Ascending aorta (tissue), 2 donors: ENCODE results near the gene TRIM26. TPM values are rescaled to one million over a fixed set of nuclear protein-coding genes. Genes with fewer than 3 reads are reported as not detected.

Experiments used
- DNase-seq, 2 donors: peaks; one replicate each; pipeline ENCODE4 v3.0.0-alpha.2; 2019; ENCODE audit warnings: low spot score in 2 of 2
- H3K27ac ChIP-seq, 2 donors: fragments of 200-600 bp; sonication (generic); one replicate each; pipeline ENCODE4 v1.5.1; 2016 to 2017; ENCODE audit warnings: mild to moderate bottlenecking in 1 of 2
- H3K27me3 ChIP-seq: fragments of 200-600 bp; sonication (generic); one replicate; pipeline ENCODE4 v1.5.1; 2017
- H3K36me3 ChIP-seq, 2 donors: fragments of 200-600 bp; sonication (generic); one replicate each; pipeline ENCODE4 v1.5.1; 2016
- H3K4me1 ChIP-seq, 2 donors: fragments of 200-600 bp; sonication (generic); one replicate each; pipeline ENCODE4 v1.5.1; 2016 to 2017; ENCODE audit warnings: mild to moderate bottlenecking in 1 of 2
- H3K4me3 ChIP-seq, 2 donors: fragments of 200-600 bp; sonication (generic); one replicate each; pipeline ENCODE4 v1.5.1; 2016 to 2017; ENCODE audit warnings: mild to moderate bottlenecking in 1 of 2
- H3K9me3 ChIP-seq, 2 donors: fragments of 200-600 bp; sonication (generic); one replicate each; pipeline ENCODE4 v1.5.1; 2016
- CTCF ChIP-seq, 3 experiments: fragments of 200-600 bp in 2 of 3; fragments of 450-650 bp in 1 of 3; sonication (generic) in 2 of 3; IDR thresholded peaks; one replicate each; pipeline ENCODE4 v1.5.1; 2016 to 2019; ENCODE audit warnings: antibody characterized with exemption in 3 of 3, mild to moderate bottlenecking in 1 of 3, moderate library complexity in 1 of 3
- intact Hi-C: fragments of 100-400 bp; cut with DNase I; formaldehyde crosslinking; loops from one replicate; pipeline ENCODE4 v1.15.1; 2023
- total RNA-seq: library from RNA; depleted of rRNA; stranded (reverse); fragments of >200 nt; gene quantifications from one replicate; pipeline ENCODE4 v1.1.0, GENCODE V29; 2016

Gene TRIM26
- total RNA-seq, 1 donor from 2014 or later: 38.6 TPM

- intact Hi-C loops: no loop called here
- H3K27me3 ChIP-seq: no peaks in the 10 kb centered on the region
- DNase-seq: no peak
Measured at GRCh38 chr6:30175765-30176164, 37.4 kb downstream of the TRIM26 start.

GRCh38 chr6:30172681-30173080 lies 40.5 kb downstream of the TRIM26 start:
- peaks cover 0 to 5% of the 10 kb centered on the region in 2 donors for H3K4me1 ChIP-seq
- no peak overlapping the region for H3K4me3 ChIP-seq
- H3K27me3 ChIP-seq: no peaks in the 10 kb centered on the region
- no peak for DNase-seq
- intact Hi-C loops: no loop called here
- H3K27ac ChIP-seq: no peak overlapping the region
- no peaks in the 10 kb centered on the region for H3K36me3 ChIP-seq
- H3K9me3 ChIP-seq: no peaks in the 10 kb centered on the region
- TF ChIP-seq CTCF (IDR thresholded peaks at IDR 0.05): no peak

More at GRCh38 chr6:30175765-30176164, 37.4 kb downstream of the TRIM26 start:
- Histone ChIP-seq H3K9me3 (peaks cover 3 to 11% of the 10 kb centered on the region in 2 donors), H3K27ac (no peak overlapping the region), H3K4me1 (peaks cover 0 to 5% of the 10 kb centered on the region in 2 donors), H3K36me3 (no peaks in the 10 kb centered on the region), H3K4me3 (no peak overlapping the region)
- TF ChIP-seq CTCF (IDR thresholded peaks at IDR 0.05): no peak

- peaks cover 0 to 5% of the 10 kb centered on the region in 2 donors for H3K4me1 ChIP-seq
- H3K9me3 ChIP-seq: no peaks in the 10 kb centered on the region
- no peak for DNase-seq
- no peak for TF ChIP-seq CTCF (IDR thresholded peaks at IDR 0.05)
- H3K27ac ChIP-seq: no peak overlapping the region
- H3K4me3 ChIP-seq: no peak overlapping the region
- intact Hi-C loops: no loop called here
- no peaks in the 10 kb centered on the region for H3K36me3 ChIP-seq
- H3K27me3 ChIP-seq: no peaks in the 10 kb centered on the region
Measured at GRCh38 chr6:30171677-30172471, 41.3 kb downstream of the TRIM26 start.

- TF ChIP-seq CTCF (IDR thresholded peaks at IDR 0.05): peak; percentile 17 to 71 (median 63)
- DNase-seq: no peak
- no peak overlapping the region for H3K27ac ChIP-seq
- H3K36me3 ChIP-seq: no peaks in the 10 kb centered on the region
- H3K4me3 ChIP-seq: no peak overlapping the region
- intact Hi-C loops: no loop called here
- H3K9me3 ChIP-seq: no peaks in the 10 kb centered on the region
- peaks cover 0 to 5% of the 10 kb centered on the region in 2 donors for H3K4me1 ChIP-seq
- H3K27me3 ChIP-seq: no peaks in the 10 kb centered on the region
Measured at GRCh38 chr6:30169658-30170614, 43.3 kb downstream of the TRIM26 start.

- intact Hi-C loops: no loop called here
- Histone ChIP-seq H3K4me3 (no peak overlapping the region), H3K27ac (no peak overlapping the region), H3K9me3 (no peaks in the 10 kb centered on the region), H3K4me1 (peaks cover 0 to 5% of the 10 kb centered on the region in 2 donors), H3K36me3 (no peaks in the 10 kb centered on the region), H3K27me3 (no peaks in the 10 kb centered on the region)
- DNase-seq: no peak
- TF ChIP-seq CTCF (IDR thresholded peaks at IDR 0.05): no peak
Measured at GRCh38 chr6:30168741-30169140, 44.5 kb downstream of the TRIM26 start.
